ENCODE data around the gene TRAPPC3. TPM values are rescaled to one million over a fixed set of nuclear protein-coding genes. Genes with fewer than 3 reads are reported as not detected.

The TRAPPC3 gene
- total RNA-seq, 1 experiment from 2014 or later, result 64.6 TPM

DNA sequence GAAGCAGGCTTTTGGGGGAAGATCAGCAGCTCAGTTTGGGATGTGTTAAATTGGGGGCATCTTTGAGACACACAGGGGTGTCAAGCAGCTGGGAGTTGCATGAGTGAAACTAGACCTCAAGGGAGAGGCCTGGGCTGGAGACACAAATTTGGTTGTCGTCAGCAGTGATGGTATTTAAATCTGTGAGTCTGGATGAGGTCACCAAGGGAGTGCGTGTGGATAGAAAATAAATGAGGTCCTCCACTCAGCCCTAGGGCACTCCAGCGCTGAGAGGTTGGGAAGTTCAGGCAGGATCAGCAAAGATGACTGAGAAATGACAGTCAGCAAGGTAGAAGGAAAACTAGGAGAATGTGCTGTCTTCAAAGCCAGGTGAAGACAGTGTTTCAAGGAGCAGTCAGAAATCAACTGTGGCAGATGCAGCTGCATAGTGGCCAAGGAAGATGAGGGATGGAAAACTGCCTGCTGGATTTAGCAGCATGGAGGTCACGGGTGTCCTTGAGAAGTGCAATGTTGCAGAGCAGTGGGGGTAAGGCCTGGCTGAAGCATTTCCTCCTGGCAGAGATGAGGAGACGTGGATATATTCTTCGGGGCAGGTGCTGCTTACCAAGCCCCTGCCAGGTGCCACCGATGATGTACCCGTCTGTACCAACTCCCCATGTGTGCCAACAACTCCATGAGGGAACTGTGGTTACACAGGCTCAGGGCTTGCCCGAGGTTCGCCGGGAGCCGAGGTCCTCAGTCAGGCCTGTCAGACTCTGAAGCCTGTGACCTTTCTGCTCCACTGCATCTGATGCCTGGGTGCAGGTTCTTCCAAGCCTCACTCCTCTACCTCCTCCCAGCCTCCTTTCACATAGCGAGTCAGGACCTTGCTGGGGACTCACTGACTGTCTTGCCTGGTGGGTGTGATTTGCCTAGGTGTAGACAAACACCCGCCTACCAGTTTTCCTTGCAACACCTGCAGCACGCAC is 17.9 kb upstream of the TRAPPC3 start (continued):
- TF ChIP-seq, protein P1, sequence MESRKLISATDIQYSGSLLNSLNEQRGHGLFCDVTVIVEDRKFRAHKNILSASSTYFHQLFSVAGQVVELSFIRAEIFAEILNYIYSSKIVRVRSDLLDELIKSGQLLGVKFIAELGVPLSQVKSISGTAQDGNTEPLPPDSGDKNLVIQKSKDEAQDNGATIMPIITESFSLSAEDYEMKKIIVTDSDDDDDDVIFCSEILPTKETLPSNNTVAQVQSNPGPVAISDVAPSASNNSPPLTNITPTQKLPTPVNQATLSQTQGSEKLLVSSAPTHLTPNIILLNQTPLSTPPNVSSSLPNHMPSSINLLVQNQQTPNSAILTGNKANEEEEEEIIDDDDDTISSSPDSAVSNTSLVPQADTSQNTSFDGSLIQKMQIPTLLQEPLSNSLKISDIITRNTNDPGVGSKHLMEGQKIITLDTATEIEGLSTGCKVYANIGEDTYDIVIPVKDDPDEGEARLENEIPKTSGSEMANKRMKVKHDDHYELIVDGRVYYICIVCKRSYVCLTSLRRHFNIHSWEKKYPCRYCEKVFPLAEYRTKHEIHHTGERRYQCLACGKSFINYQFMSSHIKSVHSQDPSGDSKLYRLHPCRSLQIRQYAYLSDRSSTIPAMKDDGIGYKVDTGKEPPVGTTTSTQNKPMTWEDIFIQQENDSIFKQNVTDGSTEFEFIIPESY (IDR thresholded peaks at IDR 0.05; ENCODE audit: extremely low read depth, insufficient replicate concordance, low read length), result no peak

DNA sequence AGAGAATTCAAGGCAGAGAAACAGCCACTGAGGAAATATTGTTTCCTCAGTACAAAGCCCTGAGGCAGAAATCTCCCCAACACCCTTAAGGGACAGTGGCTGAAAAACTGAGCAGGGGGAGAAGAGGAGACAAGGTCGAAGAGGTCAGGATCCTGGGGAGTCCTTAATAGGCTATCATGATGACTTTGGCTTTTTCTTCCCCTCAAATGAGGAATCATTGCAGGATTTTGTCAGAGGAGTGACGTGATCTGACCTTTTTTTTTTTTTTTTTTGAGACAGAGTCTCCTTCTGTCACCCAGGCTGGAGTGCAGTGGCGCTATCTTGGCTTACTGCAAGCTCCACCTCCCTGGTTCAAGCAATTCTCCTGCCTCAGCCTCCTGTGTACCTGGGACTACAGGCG is 16.9 kb upstream of the TRAPPC3 start:
- H3K36me3 ChIP-seq (ENCODE audit: control insufficient read depth in 1 of 2, insufficient read depth in 2 of 2, low read length in 2 of 2), result peaks cover 7 to 14% of the 10 kb centered on the region in 2 experiments; a peak in 3 of 4 replicates
- ChIA-PET CTCF (no interaction called here), POLR2A (no interaction called here), RAD21 (ENCODE audit: low non-redundant PET in 1 of 2, low total read pairs in 2 of 2, uncharacterized antibody in 2 of 2, unreplicated experiment in 2 of 2) (no interaction called here)
- H3K27ac ChIP-seq (ENCODE audit: low read depth, low read length), result no peak overlapping the region
- no peak overlapping the region for H3K4me3 ChIP-seq (replicated peaks in 1 of 2; ENCODE audit: low read depth in 1 of 2, low read length in 2 of 2)
- H3K9me3 ChIP-seq (ENCODE audit: control insufficient read depth in 1 of 2, insufficient read depth in 1 of 2, low read depth in 1 of 2, low read length in 2 of 2), result no peaks in the 10 kb centered on the region
- no peak overlapping the region for H2AFZ ChIP-seq (ENCODE audit: low read depth, low read length, poor library complexity, severe bottlenecking)
- peaks cover 0 to 11% of the 10 kb centered on the region in 2 experiments; a peak in 3 of 4 replicates for H3K4me1 ChIP-seq (ENCODE audit: control insufficient read depth in 1 of 2, insufficient read depth in 2 of 2, low read length in 2 of 2)
- DNase-seq (ENCODE audit: low read depth, low spot score), result no peak
- no peak overlapping the region for H3K9ac ChIP-seq (ENCODE audit: low read length)
- H3K79me2 ChIP-seq (ENCODE audit: insufficient read depth, low read length), result peaks cover 85% of the 10 kb centered on the region
- no peak overlapping the region for H3K4me2 ChIP-seq (ENCODE audit: low read length)
- H3K9me2 ChIP-seq (ENCODE audit: insufficient read depth), result no peaks in the 10 kb centered on the region
- no TSS peak for BruUV-seq (replicated peaks)
- H4K20me1 ChIP-seq (ENCODE audit: insufficient read depth), result no peaks in the 10 kb centered on the region
- no peak for ATAC-seq
- intact Hi-C loops (cut with micrococcal nuclease), result no loop called here
- no peaks in the 10 kb centered on the region for H3K27me3 ChIP-seq (ENCODE audit: insufficient read depth, low read length)
- TF ChIP-seq POLR2A (IDR thresholded peaks at IDR 0.05; ENCODE audit: borderline replicate concordance, extremely low read depth, insufficient read depth, insufficient read length) (no peak), TCF7L2 (IDR thresholded peaks at IDR 0.05; ENCODE audit: borderline replicate concordance, extremely low read depth, insufficient read depth, insufficient read length) (no peak), JUND (IDR thresholded peaks at IDR 0.05) (no peak), ELF1 (IDR thresholded peaks at IDR 0.05; ENCODE audit: borderline replicate concordance, low read depth) (no peak), POLR2AphosphoS5 (IDR thresholded peaks at IDR 0.05; ENCODE audit: low read depth, low read length) (no peak), SP1 (IDR thresholded peaks at IDR 0.05; ENCODE audit: low read depth) (no peak), CEBPB (IDR thresholded peaks at IDR 0.05; ENCODE audit: low read depth) (no peak), SIN3A (IDR thresholded peaks at IDR 0.05; ENCODE audit: low read depth) (no peak), YY1 (IDR thresholded peaks at IDR 0.05; ENCODE audit: extremely low read depth, insufficient replicate concordance, low read depth, low read length) (no peak), ZFX (IDR thresholded peaks at IDR 0.05) (no peak), EZH2phosphoT487 (IDR thresholded peaks at IDR 0.05; ENCODE audit: borderline replicate concordance) (no peak), FOSL1 (IDR thresholded peaks at IDR 0.05; ENCODE audit: low read depth) (no peak), SRF (IDR thresholded peaks at IDR 0.05; ENCODE audit: low read depth) (no peak), EZH2 (IDR thresholded peaks at IDR 0.05) (no peak)
- TF ChIP-seq, protein P2, sequence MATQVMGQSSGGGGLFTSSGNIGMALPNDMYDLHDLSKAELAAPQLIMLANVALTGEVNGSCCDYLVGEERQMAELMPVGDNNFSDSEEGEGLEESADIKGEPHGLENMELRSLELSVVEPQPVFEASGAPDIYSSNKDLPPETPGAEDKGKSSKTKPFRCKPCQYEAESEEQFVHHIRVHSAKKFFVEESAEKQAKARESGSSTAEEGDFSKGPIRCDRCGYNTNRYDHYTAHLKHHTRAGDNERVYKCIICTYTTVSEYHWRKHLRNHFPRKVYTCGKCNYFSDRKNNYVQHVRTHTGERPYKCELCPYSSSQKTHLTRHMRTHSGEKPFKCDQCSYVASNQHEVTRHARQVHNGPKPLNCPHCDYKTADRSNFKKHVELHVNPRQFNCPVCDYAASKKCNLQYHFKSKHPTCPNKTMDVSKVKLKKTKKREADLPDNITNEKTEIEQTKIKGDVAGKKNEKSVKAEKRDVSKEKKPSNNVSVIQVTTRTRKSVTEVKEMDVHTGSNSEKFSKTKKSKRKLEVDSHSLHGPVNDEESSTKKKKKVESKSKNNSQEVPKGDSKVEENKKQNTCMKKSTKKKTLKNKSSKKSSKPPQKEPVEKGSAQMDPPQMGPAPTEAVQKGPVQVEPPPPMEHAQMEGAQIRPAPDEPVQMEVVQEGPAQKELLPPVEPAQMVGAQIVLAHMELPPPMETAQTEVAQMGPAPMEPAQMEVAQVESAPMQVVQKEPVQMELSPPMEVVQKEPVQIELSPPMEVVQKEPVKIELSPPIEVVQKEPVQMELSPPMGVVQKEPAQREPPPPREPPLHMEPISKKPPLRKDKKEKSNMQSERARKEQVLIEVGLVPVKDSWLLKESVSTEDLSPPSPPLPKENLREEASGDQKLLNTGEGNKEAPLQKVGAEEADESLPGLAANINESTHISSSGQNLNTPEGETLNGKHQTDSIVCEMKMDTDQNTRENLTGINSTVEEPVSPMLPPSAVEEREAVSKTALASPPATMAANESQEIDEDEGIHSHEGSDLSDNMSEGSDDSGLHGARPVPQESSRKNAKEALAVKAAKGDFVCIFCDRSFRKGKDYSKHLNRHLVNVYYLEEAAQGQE (IDR thresholded peaks at IDR 0.05; ENCODE audit: low read depth), result no peak
- TF ChIP-seq, protein P3, sequence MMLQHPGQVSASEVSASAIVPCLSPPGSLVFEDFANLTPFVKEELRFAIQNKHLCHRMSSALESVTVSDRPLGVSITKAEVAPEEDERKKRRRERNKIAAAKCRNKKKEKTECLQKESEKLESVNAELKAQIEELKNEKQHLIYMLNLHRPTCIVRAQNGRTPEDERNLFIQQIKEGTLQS (IDR thresholded peaks at IDR 0.05), result no peak
- TF ChIP-seq, protein P1 (IDR thresholded peaks at IDR 0.05; ENCODE audit: extremely low read depth, insufficient replicate concordance, low read length), result no peak
